WTC11 (cell line): Measurements from ENCODE around the gene PLA2G2D. TPM values are rescaled to one million over a fixed set of nuclear protein-coding genes. Genes with fewer than 3 reads are reported as not detected.

Experiments
- ATAC-seq: fragments of 200-7000 bp; cut with Tn5 transposase; 2 replicates; pipeline ENCODE4 v1.10.0; 2021; ENCODE audit warnings: mild to moderate bottlenecking, moderate library complexity
- CTCF ChIA-PET: fragments of 300-600 bp; sonication (Branson Sonifier 250); formaldehyde crosslinking; loops from one replicate; lab custom pipeline; 2021; ENCODE audit warnings: antibody characterized with exemption; lab: Charles Lee
- POLR2A ChIA-PET: fragments of 350-600 bp; sonication (Branson Sonifier 250); formaldehyde crosslinking; loops from one replicate; lab custom pipeline; 2021; ENCODE audit warnings: antibody characterized with exemption; lab: Charles Lee
- DNase-seq: peaks from one replicate; pipeline ENCODE4 v3.0.0; 2021; ENCODE audit warnings: low spot score
- H3K27ac Mint-ChIP-seq: 2 replicates; pipeline ENCODE4 v1.8.0; 2021; ENCODE audit warnings: mixed read lengths
- H3K27me3 Mint-ChIP-seq: 2 replicates; pipeline ENCODE4 v1.8.0; 2021; ENCODE audit warnings: low read depth, mild to moderate bottlenecking, moderate library complexity, mixed read lengths
- H3K36me3 Mint-ChIP-seq: 2 replicates; pipeline ENCODE4 v1.8.0; 2021; ENCODE audit warnings: mixed read lengths
- H3K4me1 Mint-ChIP-seq: 2 replicates; pipeline ENCODE4 v1.8.0; 2022; ENCODE audit warnings: mixed read lengths
- H3K4me3 Mint-ChIP-seq: 2 replicates; pipeline ENCODE4 v1.8.0; 2021; ENCODE audit warnings: mild to moderate bottlenecking, moderate library complexity, mixed read lengths
- H3K9me3 Mint-ChIP-seq: 2 replicates; pipeline ENCODE4 v1.8.0; 2021; ENCODE audit warnings: mixed read lengths
- PRRX2 ChIP-seq: fragments of 250-450 bp; sonication (Bioruptor Pico); IDR thresholded peaks from 2 replicates; pipeline ENCODE4 v1.8.0; 2021; ENCODE audit warnings: mild to moderate bottlenecking
- TCF7 ChIP-seq: sonication (generic); formaldehyde crosslinking; IDR thresholded peaks from 2 replicates; pipeline ENCODE4 v1.8.0; 2022; ENCODE audit warnings: mild to moderate bottlenecking, low read depth, missing genetic modification reagents, moderate library complexity
- ZNF512 ChIP-seq: sonication (generic); formaldehyde crosslinking; IDR thresholded peaks from 2 replicates; pipeline ENCODE4 v1.8.1; 2022; ENCODE audit warnings: missing genetic modification reagents, borderline replicate concordance
- total RNA-seq: library from RNA; stranded (reverse); gene quantifications from 3 replicates; pipeline ENCODE4 v1.2.3, GENCODE V29; 2021

The PLA2G2D gene
- total RNA-seq, 1 experiment from 2014 or later, result not detected

GRCh38 chr1:20068722-20069121, 50.6 kb downstream of the PLA2G2D start:
- Mint-ChIP-seq H3K27ac (no peak overlapping the region), H3K9me3 (peaks cover 8% of the 10 kb centered on the region), H3K4me3 (no peak overlapping the region), H3K36me3 (no peaks in the 10 kb centered on the region), H3K4me1 (peaks cover 1% of the 10 kb centered on the region), H3K27me3 (no peaks in the 10 kb centered on the region)
- DNase-seq (no peak), ATAC-seq (no peak)
- ChIA-PET CTCF (no interaction called here), POLR2A (no interaction called here)
- no peak for TF ChIP-seq TCF7 (CRISPR knock-in tag)

GRCh38 chr1:20063861-20064292, 55.5 kb downstream of the PLA2G2D start:
- CTCF ChIA-PET, result no interaction called here

More at GRCh38 chr1:20063861-20064292, 55.5 kb downstream of the PLA2G2D start:
- H3K36me3 Mint-ChIP-seq, result no peaks in the 10 kb centered on the region
- no peaks in the 10 kb centered on the region for H3K4me1 Mint-ChIP-seq
- no peak overlapping the region for H3K4me3 Mint-ChIP-seq
- no peak overlapping the region for H3K27ac Mint-ChIP-seq
- DNase-seq (no peak), ATAC-seq (no peak)
- TF ChIP-seq PRRX2 (CRISPR knock-in tag) (no peak), ZNF512 (no peak)
- peaks cover 17% of the 10 kb centered on the region for H3K9me3 Mint-ChIP-seq
- H3K27me3 Mint-ChIP-seq, result peaks cover 3% of the 10 kb centered on the region; the same call in 1 of the 2 replicates
- POLR2A ChIA-PET, result interaction anchor here (0.9 kb wide), 1 partner anchor 87 kb away, joined by 3 read pairs; no protein-coding TSS in a partner anchor

Other genes with a start within 250 kb of the PLA2G2D start
- 16.1 to 19.4 TPM (median 16.4 TPM) in 3 replicates for gene OTUD3, start 237.1 kb downstream of the PLA2G2D start, total RNA-seq
- not detected in 3 replicates for gene PLA2G2E, start 195.9 kb downstream of the PLA2G2D start, total RNA-seq
- 1.2 to 2.6 TPM (median 1.9 TPM) in 3 replicates for gene PLA2G2A, start 139.9 kb downstream of the PLA2G2D start, total RNA-seq
- gene PLA2G5, start 49.3 kb downstream of the PLA2G2D start, total RNA-seq, result 0.30 TPM in 1 of 3 replicates, not detected in the others
- gene PLA2G2F, start 19.8 kb upstream of the PLA2G2D start, total RNA-seq, result not detected in 3 replicates
- gene UBXN10, start 66.6 kb upstream of the PLA2G2D start, total RNA-seq, result 0.52 to 0.76 TPM (median 0.71 TPM) in 3 replicates
- not detected in 3 replicates for gene PLA2G2C, start 67.0 kb upstream of the PLA2G2D start, total RNA-seq
- gene VWA5B1, start 171.3 kb upstream of the PLA2G2D start, total RNA-seq, result 1.1 to 1.5 TPM (median 1.4 TPM) in 3 replicates